RPMI7951 (cell line): ENCODE data around the gene ZFPM1. TPM values are rescaled to one million over a fixed set of nuclear protein-coding genes. Genes with fewer than 3 reads are reported as not detected.

Source experiments
- DNase-seq: peaks from one replicate; pipeline ENCODE4 v3.0.0-alpha.2; 2012; ENCODE audit warnings: low read depth
- total RNA-seq: library from RNA; depleted of rRNA; stranded (reverse); fragments of >200 nt; shearing (Covaris generic); gene quantifications from 2 replicates; pipeline ENCODE4 v1.2.3, GENCODE V29; 2014

ZFPM1 gene
- total RNA-seq, 1 experiment from 2014 or later = 1.1 TPM

DNA sequence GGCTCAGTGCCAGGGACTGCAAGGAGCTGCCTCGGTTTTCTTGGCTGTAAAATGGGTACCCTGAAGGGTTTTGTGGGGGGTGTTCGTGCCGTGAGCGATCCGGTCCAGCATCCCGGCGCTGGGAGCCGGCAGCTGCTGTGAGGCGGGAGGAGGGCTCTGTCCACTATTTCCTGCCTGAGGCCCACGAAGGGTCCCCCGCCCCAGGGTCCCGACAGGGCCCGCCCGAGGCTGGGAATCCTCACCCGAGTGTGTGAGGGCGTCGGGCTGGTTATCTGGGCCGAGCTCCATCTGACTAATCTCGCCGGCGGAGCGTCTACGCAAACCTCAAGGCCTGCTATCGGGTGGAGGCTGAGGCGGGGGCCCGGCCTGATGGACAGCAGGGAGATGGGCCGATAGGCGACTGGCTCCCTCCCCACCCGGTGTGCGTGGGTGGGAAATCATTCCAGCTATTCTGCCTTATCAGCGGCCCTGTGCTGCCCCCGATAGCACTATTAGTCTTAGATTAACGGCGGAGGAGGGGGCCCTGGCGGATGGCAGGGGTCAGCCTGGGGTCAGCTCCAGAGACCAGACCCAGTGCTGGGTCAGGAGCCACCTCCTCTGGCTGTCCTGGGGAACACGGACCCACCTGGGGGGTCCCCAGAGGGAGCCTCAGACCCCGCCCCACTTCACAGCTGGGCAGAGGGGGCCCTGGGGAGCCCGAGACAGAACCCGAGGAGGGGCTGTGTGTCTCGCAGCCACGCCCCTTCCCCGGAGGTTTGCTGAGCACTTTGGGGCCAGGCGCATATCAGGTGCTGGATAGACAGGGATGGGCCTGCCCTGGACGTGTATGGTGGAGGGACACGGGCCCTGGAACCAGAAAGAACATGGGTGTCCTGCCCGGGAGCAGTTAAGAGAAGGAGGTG, 44.7 kb downstream of the ZFPM1 start:
- no peak for DNase-seq

DNA sequence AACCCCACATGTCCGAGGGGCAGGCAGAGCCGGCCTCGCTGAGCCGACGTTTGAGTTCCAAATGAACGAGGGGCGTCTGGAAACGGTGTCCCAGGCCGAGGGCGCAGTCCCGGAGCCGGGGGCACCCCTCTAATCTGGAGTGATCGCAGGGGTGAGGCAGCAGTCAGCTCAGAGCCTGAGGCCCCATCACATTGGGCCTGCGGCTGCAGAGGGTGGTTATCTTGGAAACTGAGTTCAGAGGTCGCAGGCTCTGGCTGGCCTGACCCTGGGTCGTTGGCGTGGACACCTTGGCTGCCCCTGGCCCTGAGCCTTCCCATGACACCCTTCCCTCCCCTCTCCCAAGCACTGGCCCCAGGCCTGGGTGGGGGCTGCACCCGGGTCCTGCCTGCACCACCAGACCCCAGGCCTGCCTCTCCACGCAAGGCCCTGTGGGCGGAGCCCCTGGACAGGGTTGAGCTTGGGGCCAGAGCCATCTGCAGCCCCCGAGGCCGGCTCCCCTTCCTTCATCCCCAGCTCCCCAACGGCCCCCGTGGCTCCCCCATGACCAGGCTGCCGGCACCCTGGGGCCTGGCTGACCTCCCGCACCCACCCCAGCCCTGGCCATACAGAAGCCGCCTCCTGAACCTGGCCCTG, 45.6 kb downstream of the ZFPM1 start:
- DNase-seq = no peak

DNA sequence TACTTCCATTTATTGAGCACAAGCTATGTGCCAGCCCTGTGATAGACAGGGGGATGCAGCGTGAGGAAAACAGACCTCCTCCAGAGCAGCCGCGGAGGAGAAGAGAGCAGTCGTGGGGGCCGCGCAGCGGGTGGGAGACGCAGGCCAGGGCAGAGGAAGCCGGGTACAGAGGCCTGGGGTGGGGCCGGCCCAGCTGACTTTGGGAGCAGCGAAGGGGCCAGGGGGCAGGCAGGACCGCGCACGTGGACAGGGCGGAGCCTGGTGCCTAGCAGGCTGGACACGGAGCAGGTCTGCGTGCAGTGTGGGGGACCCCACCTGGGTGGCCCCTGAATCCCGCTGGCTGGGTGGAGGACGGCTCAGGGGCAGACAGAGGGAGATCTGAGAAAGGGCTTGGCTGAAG, 46.2 kb downstream of the ZFPM1 start:
- DNase-seq = no peak

DNA sequence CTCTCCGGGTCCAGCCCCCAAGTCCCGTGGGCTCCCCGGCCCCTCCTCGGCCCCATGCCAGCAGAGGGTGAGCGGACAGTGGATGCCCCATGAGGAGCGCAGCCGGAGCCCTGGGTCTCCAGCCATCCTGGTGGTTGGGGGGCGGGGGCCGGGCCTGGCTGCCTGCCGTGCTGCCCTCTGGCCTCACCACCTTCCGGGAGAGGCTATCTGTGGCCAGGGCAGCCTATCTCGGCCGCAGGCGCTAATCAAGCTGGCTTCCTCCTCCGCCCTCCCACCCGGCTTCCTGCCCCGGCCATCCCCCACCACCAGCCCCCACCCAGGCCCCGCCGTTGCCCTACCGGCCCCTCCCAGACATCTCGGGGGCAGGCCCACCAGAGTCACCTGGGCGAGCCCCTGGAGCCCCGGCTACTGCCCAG, 46.8 kb downstream of the ZFPM1 start:
- no peak for DNase-seq

DNA sequence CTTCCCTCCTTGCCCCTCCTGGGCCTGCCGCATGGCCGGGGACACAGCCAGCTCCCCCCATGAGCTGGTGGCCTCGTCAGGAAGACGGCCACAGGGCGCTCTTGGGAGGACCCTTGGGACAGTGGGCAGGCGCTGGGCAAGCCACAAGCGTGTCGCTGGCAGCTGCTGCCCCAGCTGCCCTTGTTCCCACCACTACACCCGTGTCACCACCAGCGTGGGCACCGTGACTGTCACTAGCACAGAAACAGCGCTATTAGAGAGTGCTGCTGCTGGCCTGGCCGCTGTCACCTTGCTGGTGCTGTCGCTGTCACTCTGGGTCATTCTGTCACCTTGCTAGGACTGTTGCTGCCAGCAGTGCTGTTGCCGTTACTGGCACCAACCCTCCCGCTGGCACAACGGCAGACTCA, 47.2 kb downstream of the ZFPM1 start:
- DNase-seq = no peak

DNA sequence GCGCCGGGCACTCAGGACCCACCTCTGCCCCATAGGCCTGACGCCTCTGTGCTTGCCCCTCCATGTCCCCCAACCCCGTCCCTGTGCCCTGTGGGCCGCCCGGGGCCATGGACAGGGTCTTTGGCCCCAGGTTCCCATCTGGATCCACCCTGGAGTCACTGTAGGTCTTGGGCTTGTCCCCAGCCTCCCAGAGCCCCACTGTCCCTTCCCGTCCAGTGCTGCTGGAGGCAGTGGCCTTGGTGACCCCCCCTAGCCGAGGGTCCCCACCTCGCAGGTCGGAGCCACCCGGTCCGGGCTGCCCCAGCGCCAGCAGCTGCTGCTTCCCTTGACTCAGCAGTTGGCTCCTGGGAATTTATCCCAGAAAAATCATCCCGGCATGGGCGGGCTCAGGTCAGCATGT, 49.3 kb downstream of the ZFPM1 start:
- no peak for DNase-seq

DNA sequence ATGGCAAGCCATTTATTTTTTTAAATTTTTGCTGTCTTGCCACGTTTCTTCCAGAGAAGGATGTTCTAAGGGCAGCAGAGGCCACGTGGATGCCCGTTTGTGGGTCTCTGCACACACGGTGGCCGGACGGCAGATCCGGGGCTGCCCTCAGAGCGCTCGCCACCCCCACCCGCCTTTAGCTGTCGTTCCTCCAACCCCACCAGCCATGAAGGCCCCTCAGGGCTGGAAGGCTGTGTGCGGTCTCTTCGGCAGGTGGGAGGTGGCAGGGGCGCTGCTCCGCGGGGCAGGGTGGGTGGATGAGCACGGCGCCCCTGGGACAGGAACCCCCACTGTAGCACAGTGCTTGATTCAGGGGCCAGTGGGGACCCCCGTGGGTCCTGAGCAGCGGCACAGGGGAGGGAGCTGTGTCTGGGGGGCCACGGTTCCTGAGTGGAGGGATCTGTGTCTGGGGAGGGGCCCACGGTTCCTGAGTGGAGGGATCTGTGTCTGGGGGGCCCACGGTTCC, 49.7 kb downstream of the ZFPM1 start:
- no peak for DNase-seq

DNA sequence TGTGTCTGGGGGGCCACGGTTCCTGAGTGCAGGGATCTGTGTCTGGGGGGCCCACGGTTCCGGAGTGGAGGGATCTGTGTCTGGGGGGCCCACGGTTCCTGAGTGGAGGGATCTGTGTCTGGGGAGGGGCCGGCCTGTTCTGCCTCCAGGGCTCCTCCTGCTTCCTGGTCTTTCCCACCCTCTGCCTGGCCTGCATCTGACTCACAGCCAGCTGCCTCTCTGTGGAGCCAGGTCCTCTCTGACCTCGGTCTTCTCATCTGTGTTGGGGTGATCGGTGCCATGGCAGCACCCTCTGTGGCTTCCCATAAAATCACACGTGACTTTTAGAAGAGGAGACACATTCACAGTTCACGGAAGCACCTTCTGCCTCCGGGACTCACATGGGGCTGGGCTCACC, 50.3 kb downstream of the ZFPM1 start:
- no peak for DNase-seq

DNA sequence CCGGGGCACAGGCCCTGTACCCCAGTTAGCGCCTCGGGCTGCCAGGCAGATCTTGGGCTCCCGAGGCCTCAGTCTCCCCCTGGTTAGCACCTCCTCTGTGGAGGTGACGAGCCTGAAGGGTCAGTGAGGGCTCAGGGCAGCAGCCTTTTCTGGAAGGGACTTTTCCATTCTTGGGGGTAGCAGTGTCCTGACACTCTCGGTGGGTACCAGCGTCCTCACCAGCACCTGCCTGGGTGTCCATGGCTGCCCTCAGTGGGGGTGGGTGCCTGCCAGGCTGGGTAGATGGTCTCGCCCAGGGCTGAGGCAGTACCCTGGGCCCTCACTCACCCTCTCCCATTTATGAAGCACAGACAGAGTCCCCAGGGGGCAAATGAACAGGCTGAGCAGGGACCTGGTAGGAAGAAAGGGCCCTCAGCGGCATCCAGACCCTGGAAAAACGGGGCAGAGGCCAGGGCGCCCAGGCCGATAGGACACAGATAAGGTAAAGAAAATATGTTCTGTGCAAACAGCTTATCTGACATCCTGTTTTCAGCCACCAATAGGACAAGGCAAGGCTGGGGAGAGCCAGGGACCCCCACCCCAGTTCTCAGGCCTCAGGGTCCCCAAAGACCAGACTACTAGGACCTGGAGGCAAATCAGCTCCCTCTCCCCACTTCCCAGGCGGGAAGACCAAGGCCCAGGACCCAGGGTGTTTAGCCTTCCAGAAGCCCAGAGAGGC, 50.9 kb downstream of the ZFPM1 start:
- DNase-seq = no peak

DNA sequence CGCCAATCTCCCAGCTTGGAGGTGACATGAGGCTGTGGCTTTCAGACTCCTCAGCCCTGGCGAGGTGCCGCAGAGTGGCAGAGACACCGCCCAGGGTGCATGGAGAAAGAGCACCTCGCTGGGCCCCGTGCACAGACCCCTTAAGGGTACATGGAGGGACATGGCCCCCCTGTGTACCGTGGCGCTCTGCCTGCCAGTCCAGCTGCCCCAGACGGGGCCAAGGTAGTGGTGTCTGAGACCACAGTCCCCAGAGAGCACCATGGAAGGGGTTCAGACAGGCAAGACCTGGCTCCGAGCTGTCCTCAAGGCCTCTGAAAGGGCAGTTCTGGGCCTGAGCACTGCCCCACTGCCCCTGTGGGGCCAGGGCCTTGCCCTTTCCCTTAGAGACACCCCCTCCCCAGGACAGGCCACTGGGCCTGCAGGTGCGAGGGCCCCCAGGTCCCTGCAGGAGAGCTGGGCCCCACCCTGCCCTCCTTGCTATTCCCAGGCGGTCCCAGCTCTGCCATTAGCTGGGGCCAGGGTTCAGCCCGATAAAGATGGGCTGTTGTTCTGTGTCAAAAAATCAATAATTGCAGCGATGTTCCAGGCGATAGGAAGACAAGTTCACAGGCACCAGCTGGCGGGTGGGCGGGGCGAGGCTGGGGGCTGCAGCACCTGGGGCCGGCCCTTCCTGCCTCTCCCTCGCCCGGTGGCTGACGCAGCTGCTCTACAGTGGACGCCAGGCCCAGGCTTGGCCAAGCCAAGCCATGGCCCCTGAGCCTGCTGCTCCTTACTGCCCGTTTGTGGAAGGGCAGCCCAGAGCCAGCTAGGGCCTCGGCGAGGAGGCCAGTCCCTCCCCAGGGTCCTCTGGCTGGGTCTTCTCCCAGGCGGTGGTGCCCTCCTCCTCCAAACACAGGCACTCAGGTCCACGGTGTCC, 51.7 kb downstream of the ZFPM1 start:
- no peak for DNase-seq

DNA sequence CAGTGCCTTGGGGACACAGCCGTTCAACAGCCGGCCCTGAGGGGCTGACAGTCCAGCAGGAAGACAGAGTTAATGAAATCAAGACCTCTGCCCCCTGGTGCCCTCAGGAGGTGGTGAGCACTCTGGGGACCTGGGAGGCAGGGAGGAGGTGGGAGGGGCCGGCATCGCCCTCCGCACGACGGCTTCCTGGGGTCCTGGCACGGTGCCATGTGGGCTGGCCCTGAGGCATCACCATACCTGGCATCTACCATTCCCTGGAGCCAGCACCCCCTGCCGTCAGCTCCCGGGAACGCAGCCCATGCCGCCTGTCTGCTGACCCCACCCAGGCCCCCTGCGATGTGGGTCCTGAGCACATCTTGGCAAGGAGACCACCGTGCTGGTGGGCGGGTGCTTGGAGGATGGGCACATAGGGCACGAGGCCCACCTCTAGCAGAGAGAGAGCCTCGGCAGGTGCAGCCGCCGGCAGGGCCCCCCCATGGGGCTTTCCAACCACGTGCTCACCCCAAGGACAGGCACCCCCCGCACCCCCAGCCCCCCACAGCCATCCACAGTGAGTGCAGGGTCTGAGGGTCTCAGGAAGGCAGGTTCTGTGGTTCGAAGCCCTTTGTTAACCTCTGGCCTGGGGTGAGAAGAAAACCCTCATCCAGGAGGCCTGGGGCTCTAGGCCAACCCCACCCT, 52.5 kb downstream of the ZFPM1 start:
- DNase-seq = no peak

DNA sequence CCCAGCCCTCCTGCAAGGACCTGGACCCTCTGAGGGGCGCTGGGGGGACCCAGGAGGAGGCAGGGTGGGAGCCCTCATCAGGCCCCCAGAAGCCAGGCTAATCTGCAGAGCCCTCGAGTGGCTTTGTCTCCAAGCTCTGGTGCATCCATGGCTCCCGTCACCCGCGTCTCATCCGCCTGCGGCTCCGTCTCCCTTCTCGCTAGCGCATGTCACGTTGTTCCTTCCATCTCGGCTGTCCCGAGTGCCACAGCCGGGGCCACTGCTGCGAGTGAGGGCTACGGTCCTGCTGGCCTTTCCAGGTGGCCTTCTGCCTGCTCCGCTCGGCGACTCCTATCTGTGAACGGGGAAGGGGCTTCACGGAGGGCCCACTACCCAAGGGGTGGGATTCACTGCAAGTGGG, 53.6 kb downstream of the ZFPM1 start:
- no peak for DNase-seq

DNA sequence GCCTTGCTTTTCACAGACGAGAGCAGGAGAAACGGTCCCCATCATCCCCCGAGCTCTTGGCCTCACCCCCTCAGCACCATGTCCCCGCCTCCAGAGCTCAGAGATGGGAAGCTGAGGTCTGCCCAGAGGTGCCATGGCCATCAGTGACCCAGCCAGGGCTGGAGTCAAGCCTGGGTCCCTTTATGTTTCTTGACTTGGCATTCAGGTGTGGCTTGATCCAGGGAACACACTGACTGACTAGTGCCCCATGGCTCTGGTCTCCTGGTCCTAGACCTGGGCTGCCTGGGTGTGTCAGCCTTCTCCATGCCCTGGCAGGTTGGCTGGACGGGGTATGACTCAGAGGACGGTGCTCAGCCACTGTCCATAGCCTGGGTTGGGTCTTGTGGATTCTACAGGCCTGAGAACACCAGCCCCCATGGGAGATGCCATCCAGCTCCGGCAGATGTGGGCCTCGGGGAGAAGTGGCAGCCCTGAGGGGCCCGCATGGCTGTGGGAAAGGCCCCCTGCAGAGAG, 54.2 kb downstream of the ZFPM1 start:
- peak; percentile 8 for DNase-seq

DNA sequence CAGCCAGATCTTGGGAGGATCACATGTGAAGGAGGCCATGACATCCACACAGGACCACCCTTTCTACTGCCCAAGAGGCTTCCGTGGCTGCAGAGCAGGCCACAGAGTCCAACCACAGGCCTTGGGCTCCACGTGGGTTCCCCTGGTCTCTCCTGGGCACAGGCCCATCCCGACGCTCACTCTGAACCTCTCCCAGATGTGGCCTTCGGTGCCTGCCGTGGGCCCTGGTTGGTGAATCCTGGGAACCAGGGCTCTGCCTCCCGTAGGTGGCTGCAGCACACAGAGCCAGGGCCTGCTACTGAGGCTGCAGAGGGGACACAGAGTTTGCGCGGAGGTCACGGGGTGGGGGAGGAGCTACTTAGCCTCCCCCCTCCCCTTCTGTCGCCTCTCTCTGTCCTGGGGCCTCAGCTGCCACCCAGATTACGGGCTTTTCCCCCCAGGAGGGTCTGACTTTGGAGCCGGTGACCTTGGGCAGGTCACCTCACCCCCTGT, 55.3 kb downstream of the ZFPM1 start:
- DNase-seq = no peak

DNA sequence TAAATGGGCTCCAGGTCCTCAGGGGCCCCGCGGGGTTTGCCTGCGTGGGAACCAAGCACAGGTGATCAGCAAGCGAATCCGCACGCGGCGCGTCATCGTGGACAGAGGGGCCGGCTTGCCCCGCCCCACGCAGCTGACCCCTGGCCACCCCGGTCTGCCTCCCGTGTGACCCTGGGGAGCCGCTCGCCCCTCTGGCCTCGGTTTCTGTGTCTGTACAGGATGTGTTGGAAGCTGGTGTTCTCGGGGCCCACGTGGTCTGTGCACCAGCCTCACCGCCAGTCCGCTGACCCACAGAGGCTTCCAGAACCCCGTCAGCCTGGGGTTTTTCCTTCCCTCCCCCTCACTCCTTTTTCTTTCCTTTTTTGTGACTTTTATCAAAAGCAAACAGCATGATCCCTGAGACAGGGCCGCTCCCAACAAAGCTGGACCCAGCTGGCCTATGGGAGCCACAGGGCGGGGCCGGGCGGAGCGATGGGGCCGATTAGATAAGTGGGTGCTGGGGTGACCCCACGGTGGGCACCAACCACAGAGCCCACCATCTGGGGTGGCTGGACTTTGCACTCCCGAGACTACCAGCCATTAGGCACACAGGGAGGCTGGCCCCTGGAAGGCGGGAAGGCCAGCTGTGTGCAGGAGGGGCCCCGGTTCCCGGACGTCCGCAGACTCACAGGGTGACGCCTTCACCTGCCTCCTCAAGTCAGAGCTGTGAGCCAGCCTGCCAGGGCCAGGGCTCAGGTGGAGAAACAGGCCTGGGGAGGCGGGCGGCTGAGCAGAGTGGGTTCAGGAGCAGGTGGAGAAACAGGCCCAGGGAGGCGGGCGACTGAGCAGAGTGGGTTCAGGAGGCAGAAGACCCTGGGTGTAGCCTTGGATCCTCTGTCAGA, 56.0 kb downstream of the ZFPM1 start:
- DNase-seq = no peak

DNA sequence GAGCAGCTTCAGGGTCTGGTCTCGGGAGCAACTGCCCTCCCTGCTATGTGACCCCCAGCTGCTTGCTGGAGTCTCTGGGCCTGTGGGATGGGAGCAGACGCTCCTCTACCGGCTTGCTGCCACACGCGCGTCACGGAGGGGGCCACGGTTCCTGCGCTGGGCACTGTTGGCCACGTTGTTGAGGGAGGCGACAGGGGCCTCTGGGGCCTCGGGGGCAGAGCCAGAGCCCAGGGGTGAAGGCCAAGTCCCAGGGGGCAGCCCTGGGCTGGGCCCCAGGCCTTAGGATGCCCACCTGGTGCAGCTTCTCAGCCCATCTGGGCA, 56.6 kb downstream of the ZFPM1 start:
- DNase-seq = no peak

DNA sequence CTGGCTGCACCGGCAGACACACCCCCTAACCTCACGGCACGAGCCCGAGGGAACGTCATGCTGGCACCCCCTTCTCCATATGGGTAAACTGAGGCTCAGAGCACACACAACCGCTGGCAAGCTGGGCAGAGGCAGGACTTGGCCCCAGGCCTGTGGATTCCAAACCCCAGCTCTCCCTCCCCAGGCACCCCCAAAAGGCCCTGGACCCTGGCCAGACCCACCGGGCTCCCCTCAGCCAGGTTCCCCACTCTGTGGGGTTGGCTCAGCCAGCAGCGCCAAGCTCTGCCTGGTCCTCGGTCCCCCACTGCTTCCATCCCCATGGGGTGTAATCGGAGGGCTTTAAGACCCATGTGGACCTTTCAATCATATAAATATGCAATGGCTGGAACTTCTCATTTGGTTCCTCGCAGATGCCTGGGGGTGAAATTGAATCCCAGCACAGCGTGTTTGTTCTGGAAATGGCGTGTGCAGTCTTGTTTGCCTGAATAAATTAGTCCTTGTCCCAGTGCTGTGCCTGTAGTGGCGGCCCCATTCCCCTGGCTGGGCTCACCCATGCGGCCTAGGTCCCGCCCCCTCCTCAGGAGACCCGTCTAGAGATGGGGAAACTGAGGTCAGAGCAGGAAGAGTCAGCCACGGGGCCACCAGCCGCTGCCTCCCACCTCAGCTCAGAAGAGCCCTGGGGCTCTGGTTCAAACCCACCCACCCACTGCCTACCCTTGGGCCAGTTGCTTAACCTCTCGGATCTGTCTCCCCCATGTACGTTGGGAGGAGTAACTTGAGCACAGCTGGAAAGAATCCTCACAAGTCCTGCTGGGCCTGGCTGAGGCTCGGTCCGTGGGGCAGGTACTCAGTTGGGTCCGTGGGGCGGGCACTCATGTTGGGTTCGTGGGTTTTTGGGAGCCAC, 57.3 kb downstream of the ZFPM1 start:
- DNase-seq = no peak

DNA sequence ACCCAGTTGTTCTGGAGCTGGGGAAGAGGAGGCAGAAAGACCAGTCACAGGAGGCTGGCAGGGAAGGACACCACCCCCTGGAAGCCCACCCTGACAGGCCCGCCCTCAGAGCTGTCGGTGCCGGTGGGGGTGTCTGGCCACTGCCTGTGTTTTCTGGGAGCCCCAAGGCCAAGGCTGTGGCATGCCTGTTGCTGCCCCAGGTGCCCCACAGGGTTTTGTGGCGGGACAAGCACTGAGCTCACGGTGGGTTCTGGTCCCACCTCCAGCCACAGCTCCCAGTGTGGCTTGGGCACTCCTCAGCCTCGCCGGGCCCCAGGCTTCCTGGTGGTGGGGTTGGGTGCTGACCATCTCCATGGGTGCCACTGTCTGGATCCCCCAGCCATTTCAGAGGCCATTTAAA, 58.0 kb downstream of the ZFPM1 start:
- DNase-seq = no peak

DNA sequence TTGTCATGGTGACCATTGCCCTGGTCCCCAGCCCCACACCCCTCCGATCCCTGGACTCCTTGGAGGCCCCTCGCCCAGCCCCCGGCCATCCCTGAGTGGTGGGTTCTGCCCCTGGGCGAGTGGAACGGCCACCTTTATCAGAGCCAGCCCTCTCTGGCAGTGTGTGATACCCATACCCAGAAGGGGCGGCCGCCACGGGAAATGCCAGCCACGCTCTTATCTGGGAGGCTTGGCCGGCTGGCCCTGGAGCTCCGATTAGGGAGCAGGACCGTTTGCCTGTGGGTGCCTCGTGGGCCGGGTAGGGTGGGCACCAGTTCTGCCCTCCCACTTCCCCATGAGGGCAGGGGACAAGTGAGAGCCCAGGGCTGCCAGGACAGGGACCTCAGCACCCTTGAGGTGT, 58.8 kb downstream of the ZFPM1 start:
- no peak for DNase-seq
